ENCODE measurements around the gene KLHL35. TPM values are rescaled to one million over a fixed set of nuclear protein-coding genes. Genes with fewer than 3 reads are reported as not detected.

Gene KLHL35
- total and polyA plus RNA-seq, 2 experiments from 2014 or later = 0.63 to 1.7 TPM

DNA sequence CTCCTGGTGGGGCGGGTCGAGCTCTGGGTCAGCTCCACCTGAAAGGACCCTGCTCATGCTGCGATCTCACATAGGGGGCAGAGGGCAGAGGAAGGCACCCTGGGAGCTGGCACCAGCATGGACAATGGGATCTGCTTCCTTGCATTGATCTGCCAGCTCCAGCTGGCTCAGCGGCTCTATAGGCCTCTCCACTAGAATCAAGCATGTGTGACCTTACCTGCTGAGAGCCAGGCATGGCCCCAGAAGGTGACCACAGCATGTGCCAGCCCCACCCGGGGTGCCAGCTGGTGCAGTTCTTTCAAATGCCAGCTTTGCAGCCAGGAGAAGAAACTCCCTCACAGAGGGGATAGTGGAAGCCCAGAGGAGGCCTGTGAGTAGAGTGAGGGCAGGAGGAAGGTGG lies 22.0 kb upstream of the KLHL35 start:
- TF ChIP-seq EZH2phosphoT487 (IDR thresholded peaks at IDR 0.05; ENCODE audit: low read depth, severe bottlenecking, unreplicated experiment) (no peak), EZH2 (IDR thresholded peaks at IDR 0.05; ENCODE audit: borderline replicate concordance) (no peak)
- TF ChIP-seq, protein P1, sequence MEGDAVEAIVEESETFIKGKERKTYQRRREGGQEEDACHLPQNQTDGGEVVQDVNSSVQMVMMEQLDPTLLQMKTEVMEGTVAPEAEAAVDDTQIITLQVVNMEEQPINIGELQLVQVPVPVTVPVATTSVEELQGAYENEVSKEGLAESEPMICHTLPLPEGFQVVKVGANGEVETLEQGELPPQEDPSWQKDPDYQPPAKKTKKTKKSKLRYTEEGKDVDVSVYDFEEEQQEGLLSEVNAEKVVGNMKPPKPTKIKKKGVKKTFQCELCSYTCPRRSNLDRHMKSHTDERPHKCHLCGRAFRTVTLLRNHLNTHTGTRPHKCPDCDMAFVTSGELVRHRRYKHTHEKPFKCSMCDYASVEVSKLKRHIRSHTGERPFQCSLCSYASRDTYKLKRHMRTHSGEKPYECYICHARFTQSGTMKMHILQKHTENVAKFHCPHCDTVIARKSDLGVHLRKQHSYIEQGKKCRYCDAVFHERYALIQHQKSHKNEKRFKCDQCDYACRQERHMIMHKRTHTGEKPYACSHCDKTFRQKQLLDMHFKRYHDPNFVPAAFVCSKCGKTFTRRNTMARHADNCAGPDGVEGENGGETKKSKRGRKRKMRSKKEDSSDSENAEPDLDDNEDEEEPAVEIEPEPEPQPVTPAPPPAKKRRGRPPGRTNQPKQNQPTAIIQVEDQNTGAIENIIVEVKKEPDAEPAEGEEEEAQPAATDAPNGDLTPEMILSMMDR (IDR thresholded peaks at IDR 0.05; ENCODE audit: poor library complexity) = no peak
- H3K4me2 ChIP-seq = no peak overlapping the region
- no peak overlapping the region for H3K27ac ChIP-seq
- H3K36me3 ChIP-seq (replicated peaks; ENCODE audit: insufficient read depth, low read depth) = no peaks in the 10 kb centered on the region
- H3K4me3 ChIP-seq = no peak overlapping the region
- WGBS (ENCODE audit: low lambda C conversion rate, missing lambda C conversion rate) = 88% methylated on average over 5 of the region's 5 CpGs
- H3K9me3 ChIP-seq (ENCODE audit: low read depth) = no peaks in the 10 kb centered on the region
- no peak for DNase-seq (ENCODE audit: low spot score)
- H3K9me2 ChIP-seq (replicated peaks; ENCODE audit: insufficient read depth) = no peaks in the 10 kb centered on the region
- no peaks in the 10 kb centered on the region for H3K4me1 ChIP-seq (ENCODE audit: insufficient read depth)
- H3K27me3 ChIP-seq = no peaks in the 10 kb centered on the region
- no peaks in the 10 kb centered on the region for H3K79me2 ChIP-seq
- no peaks in the 10 kb centered on the region for H4K20me1 ChIP-seq (ENCODE audit: insufficient read depth, poor library complexity, severe bottlenecking)
- H2AFZ ChIP-seq = no peak overlapping the region

DNA sequence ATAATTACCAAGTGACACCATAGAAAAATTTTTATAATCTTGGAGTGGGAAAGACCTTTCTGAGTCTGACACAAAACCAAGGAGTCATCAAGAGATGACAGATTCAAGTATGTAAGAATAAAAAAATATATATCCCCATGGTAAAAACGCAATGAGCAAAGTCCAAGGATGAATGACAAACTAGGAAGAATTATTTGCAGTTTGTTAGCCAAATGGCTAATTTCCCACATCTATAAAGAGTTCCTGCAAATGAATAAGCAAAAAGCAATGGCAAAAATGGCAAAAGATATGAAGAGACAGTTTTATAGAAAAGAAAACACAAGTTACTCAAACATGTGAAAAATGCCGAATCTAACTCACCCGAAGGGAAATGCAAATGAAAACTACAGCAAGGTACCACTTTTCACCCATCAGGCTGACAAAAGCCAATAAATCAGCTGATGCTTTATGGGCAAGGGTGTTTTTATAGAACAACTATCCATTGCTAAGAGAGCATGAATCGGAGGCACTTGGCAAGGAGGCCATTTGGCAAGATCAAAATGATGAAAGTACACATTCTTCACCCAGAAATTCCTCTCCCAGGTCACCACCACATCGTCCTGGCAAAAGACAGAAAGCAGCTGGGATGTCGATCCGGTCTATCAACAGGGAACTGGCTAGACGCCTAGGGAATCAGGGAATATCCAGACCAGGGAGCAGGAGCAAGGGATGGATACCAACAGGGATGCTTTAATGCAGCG lies 21.1 kb upstream of the KLHL35 start:
- no peak for DNase-seq (ENCODE audit: low spot score)
- Histone ChIP-seq H3K27ac (no peak overlapping the region), H4K20me1 (ENCODE audit: insufficient read depth, poor library complexity, severe bottlenecking) (no peaks in the 10 kb centered on the region), H3K9me3 (ENCODE audit: low read depth) (no peaks in the 10 kb centered on the region), H2AFZ (no peak overlapping the region), H3K4me3 (no peak overlapping the region), H3K4me1 (ENCODE audit: insufficient read depth) (no peaks in the 10 kb centered on the region), H3K4me2 (no peak overlapping the region), H3K9me2 (replicated peaks; ENCODE audit: insufficient read depth) (no peaks in the 10 kb centered on the region), H3K36me3 (replicated peaks; ENCODE audit: insufficient read depth, low read depth) (no peaks in the 10 kb centered on the region), H3K79me2 (no peaks in the 10 kb centered on the region), H3K27me3 (no peaks in the 10 kb centered on the region)
- 78% methylated on average over 9 of the region's 9 CpGs for WGBS (ENCODE audit: low lambda C conversion rate, missing lambda C conversion rate)
- no peak for TF ChIP-seq EZH2 (IDR thresholded peaks at IDR 0.05; ENCODE audit: borderline replicate concordance)
- TF ChIP-seq, protein P1 (IDR thresholded peaks at IDR 0.05; ENCODE audit: poor library complexity) = no peak
- TF ChIP-seq EZH2phosphoT487 (IDR thresholded peaks at IDR 0.05; ENCODE audit: low read depth, severe bottlenecking, unreplicated experiment) = no peak

DNA sequence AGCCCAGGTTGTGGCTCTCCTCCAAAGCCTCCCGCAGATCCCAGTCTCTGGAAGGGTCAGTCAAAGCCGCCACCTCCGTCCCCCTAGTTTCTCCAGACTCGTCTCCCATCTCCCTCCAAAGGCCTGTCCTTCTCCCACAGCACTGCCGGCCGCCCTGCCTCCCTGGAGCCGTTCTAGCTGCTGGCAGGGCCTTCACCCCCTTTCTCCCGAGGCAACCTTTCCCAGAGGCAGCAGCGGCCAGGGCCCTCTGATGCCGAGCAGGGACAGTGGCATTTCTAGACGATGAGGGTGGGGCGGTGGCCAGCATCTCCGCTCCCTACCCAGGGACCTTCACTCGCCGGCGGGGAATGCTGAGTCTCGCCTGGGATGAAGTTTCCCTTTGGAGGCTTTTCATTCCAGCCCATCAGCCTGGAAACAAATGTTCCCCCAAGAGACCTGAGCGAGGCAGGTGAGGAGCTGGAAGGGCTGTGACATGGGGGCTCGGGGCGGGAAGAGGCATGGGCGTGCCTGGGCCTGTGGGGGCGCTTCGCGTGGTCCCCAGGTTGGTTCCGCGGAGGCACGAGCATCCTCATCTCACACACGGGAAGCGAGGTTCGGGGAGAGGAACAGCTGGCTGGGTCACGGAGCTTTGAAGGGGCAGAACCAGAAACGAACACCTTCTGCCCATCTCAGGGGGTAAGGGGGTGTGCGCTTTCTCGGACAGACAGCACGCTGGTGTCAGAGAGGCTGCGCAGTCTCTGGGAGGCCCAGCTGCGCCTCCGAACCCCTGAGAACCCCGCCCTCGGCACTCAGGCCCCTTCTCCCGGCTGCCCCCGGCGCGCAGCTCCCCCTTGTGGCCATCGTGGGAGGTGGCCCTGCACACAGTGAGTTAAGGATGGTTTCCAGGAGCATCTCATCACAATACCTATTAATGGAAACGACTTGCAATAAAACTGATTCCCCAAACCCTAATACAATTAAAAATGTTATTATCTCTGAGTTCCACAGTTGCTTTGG lies 18.1 kb upstream of the KLHL35 start:
- Histone ChIP-seq H3K27me3 (no peaks in the 10 kb centered on the region), H2AFZ (no peak overlapping the region), H3K4me2 (no peak overlapping the region), H3K4me3 (no peak overlapping the region), H3K9me2 (replicated peaks; ENCODE audit: insufficient read depth) (no peaks in the 10 kb centered on the region), H4K20me1 (ENCODE audit: insufficient read depth, poor library complexity, severe bottlenecking) (no peaks in the 10 kb centered on the region), H3K36me3 (replicated peaks; ENCODE audit: insufficient read depth, low read depth) (no peaks in the 10 kb centered on the region), H3K79me2 (no peaks in the 10 kb centered on the region), H3K27ac (no peak overlapping the region), H3K9me3 (ENCODE audit: low read depth) (no peaks in the 10 kb centered on the region), H3K4me1 (ENCODE audit: insufficient read depth) (no peaks in the 10 kb centered on the region)
- 74% methylated on average over 42 of the region's 46 CpGs for WGBS (ENCODE audit: low lambda C conversion rate, missing lambda C conversion rate)
- DNase-seq (ENCODE audit: low spot score) = no peak
- TF ChIP-seq, protein P1 (IDR thresholded peaks at IDR 0.05; ENCODE audit: poor library complexity) = peak; percentile 45
- TF ChIP-seq EZH2 (IDR thresholded peaks at IDR 0.05; ENCODE audit: borderline replicate concordance) = no peak
- no peak for TF ChIP-seq EZH2phosphoT487 (IDR thresholded peaks at IDR 0.05; ENCODE audit: low read depth, severe bottlenecking, unreplicated experiment)
